Neural progenitor cell (in vitro differentiated cells): ENCODE measurements around the gene BCLAF1. TPM values are rescaled to one million over a fixed set of nuclear protein-coding genes. Genes with fewer than 3 reads are reported as not detected.

ENCODE experiments used
- DNase-seq: peaks from one replicate; pipeline ENCODE4 v3.0.0-alpha.2; 2016; ENCODE audit warnings: low spot score
- H2AFZ ChIP-seq: fragments of 200-600 bp; sonication (generic); replicated peaks from 2 replicates; pipeline ENCODE4 v1.6.1; 2016; ENCODE audit warnings: antibody characterized with exemption
- H3F3A ChIP-seq: fragments of 200-600 bp; sonication (generic); 2 replicates; pipeline ENCODE4 v1.6.1; 2016; ENCODE audit warnings: antibody characterized with exemption, low read depth
- H3K27ac ChIP-seq: fragments of 200-600 bp; sonication (generic); 2 replicates; pipeline ENCODE4 v1.5.1; 2016; ENCODE audit warnings: mild to moderate bottlenecking
- H3K27me3 ChIP-seq: fragments of 200-600 bp; sonication (generic); 2 replicates; pipeline ENCODE4 v1.6.1; 2016; ENCODE audit warnings: mild to moderate bottlenecking, moderate library complexity
- H3K36me3 ChIP-seq: fragments of 200-600 bp; sonication (generic); 2 replicates; pipeline ENCODE4 v1.5.1; 2016
- H3K4me1 ChIP-seq: fragments of 200-600 bp; sonication (generic); 2 replicates; pipeline ENCODE4 v1.6.1; 2016; ENCODE audit warnings: mixed run types
- H3K4me2 ChIP-seq: fragments of 200-600 bp; sonication (generic); 2 replicates; pipeline ENCODE4 v1.6.1; 2016
- H3K4me3 ChIP-seq: fragments of 200-600 bp; sonication (generic); 2 replicates; pipeline ENCODE4 v1.5.1; 2016
- H3K79me2 ChIP-seq: fragments of 200-600 bp; sonication (generic); 2 replicates; pipeline ENCODE4 v1.6.1; 2016; ENCODE audit warnings: low read depth
- H3K9ac ChIP-seq: fragments of 200-600 bp; sonication (generic); 2 replicates; pipeline ENCODE4 v1.6.1; 2016
- H3K9me3 ChIP-seq: fragments of 200-600 bp; sonication (generic); 2 replicates; pipeline ENCODE4 v1.5.1; 2016; ENCODE audit warnings: low read depth
- H4K20me1 ChIP-seq: fragments of 200-600 bp; sonication (generic); 2 replicates; pipeline ENCODE4 v1.6.1; 2016; ENCODE audit warnings: low read depth
- H3K27ac Mint-ChIP-seq: 3 replicates; pipeline ENCODE4 v1.8.0; 2021; ENCODE audit warnings: mixed read lengths
- H3K27me3 Mint-ChIP-seq: 2 replicates; pipeline ENCODE4 v1.8.0; 2022; ENCODE audit warnings: low read depth, mild to moderate bottlenecking, inconsistent platforms, moderate library complexity, mixed read lengths; ENCODE audit not compliant: insufficient read depth
- H3K36me3 Mint-ChIP-seq: 3 replicates; pipeline ENCODE4 v1.8.0; 2021; ENCODE audit warnings: mixed read lengths
- H3K4me1 Mint-ChIP-seq: 3 replicates; pipeline ENCODE4 v1.8.0; 2021; ENCODE audit warnings: mixed read lengths
- H3K4me3 Mint-ChIP-seq: 3 replicates; pipeline ENCODE4 v1.8.0; 2021; ENCODE audit warnings: mild to moderate bottlenecking, moderate library complexity, mixed read lengths
- H3K9me3 Mint-ChIP-seq: 3 replicates; pipeline ENCODE4 v1.8.0; 2020; ENCODE audit warnings: mixed read lengths
- CTCF ChIP-seq: fragments of 200-600 bp; sonication (generic); IDR thresholded peaks from 2 replicates; pipeline ENCODE4 v1.5.1; 2017; ENCODE audit warnings: antibody characterized with exemption, mild to moderate bottlenecking
- EZH2 ChIP-seq: fragments of 200-600 bp; sonication (generic); IDR thresholded peaks from 2 replicates; pipeline ENCODE4 v1.6.1; 2017; ENCODE audit warnings: antibody characterized with exemption, mild to moderate bottlenecking, moderate library complexity
- EZH2phosphoT487 ChIP-seq: fragments of 200-600 bp; sonication (generic); IDR thresholded peaks from 2 replicates; pipeline ENCODE4 v1.6.1; 2017; ENCODE audit warnings: antibody characterized with exemption
- total RNA-seq: library from RNA; depleted of rRNA; stranded (reverse); fragments of >200 nt; gene quantifications from 2 replicates; pipeline ENCODE4 v1.2.3, GENCODE V29; 2015; ENCODE audit warnings: low replicate concordance

Gene BCLAF1
- total RNA-seq, 1 donor from 2014 or later, result 190 TPM

- H2AFZ ChIP-seq, result no peak overlapping the region
- no peak overlapping the region for H3K4me2 ChIP-seq
- Mint-ChIP-seq H3K4me3 (no peak overlapping the region), H3K9me3 (no peaks in the 10 kb centered on the region), H3K4me1 (peaks cover 12% of the 10 kb centered on the region), H3K27me3 (no peaks in the 10 kb centered on the region), H3K27ac (no peak overlapping the region), H3K36me3 (no peaks in the 10 kb centered on the region)
- H3K27me3 ChIP-seq, result no peaks in the 10 kb centered on the region
- peaks cover 7% of the 10 kb centered on the region for H3F3A ChIP-seq
- H3K9ac ChIP-seq, result no peak overlapping the region
- no peak for DNase-seq
- H3K27ac ChIP-seq, result no peak overlapping the region
- H3K36me3 ChIP-seq, result no peaks in the 10 kb centered on the region
- H3K4me3 ChIP-seq, result no peak overlapping the region
- no peaks in the 10 kb centered on the region for H4K20me1 ChIP-seq
- TF ChIP-seq EZH2phosphoT487 (no peak), EZH2 (no peak), CTCF (no peak)
- H3K4me1 ChIP-seq, result peaks cover 7% of the 10 kb centered on the region
- H3K79me2 ChIP-seq, result no peaks in the 10 kb centered on the region
- H3K9me3 ChIP-seq, result no peaks in the 10 kb centered on the region
Measured at GRCh38 chr6:136294621-136295020, 5.0 kb upstream of the BCLAF1 start.

GRCh38 chr6:136290410-136291010, 864 bp upstream of the BCLAF1 start:
- peak; percentile 70 for DNase-seq
- peak overlapping the region; percentile 97 for H3K4me3 Mint-ChIP-seq
- peak overlapping the region; percentile 53 for H2AFZ ChIP-seq

GRCh38 chr6:136289327-136289578, 393 bp downstream of the BCLAF1 start:
- Mint-ChIP-seq H3K27me3 (peaks cover 7% of the 10 kb centered on the region), H3K36me3 (no peaks in the 10 kb centered on the region), H3K4me3 (peak overlapping the region; percentile 97), H3K9me3 (no peaks in the 10 kb centered on the region), H3K4me1 (peaks cover 43% of the 10 kb centered on the region), H3K27ac (peak overlapping the region; percentile 100)
- H3F3A ChIP-seq, result peaks cover 19% of the 10 kb centered on the region
- H2AFZ ChIP-seq, result peak overlapping the region; percentile 84
- H3K9ac ChIP-seq, result peak overlapping the region; percentile 98
- DNase-seq, result peak; percentile 96
- H3K4me2 ChIP-seq, result peak overlapping the region; percentile 79
- peaks cover 19% of the 10 kb centered on the region for H3K4me1 ChIP-seq
- H3K9me3 ChIP-seq, result no peaks in the 10 kb centered on the region
- peaks cover 49% of the 10 kb centered on the region for H4K20me1 ChIP-seq
- H3K27me3 ChIP-seq, result no peaks in the 10 kb centered on the region
- peaks cover 53% of the 10 kb centered on the region for H3K79me2 ChIP-seq
- H3K27ac ChIP-seq, result peak overlapping the region; percentile 99
- H3K4me3 ChIP-seq, result peak overlapping the region; percentile 93
- no peaks in the 10 kb centered on the region for H3K36me3 ChIP-seq
- no peak for TF ChIP-seq EZH2phosphoT487
- no peak for TF ChIP-seq CTCF
- TF ChIP-seq EZH2, result no peak

More at GRCh38 chr6:136290410-136291010, 864 bp upstream of the BCLAF1 start:
- peak overlapping the region; percentile 80 for H3K9ac ChIP-seq
- H3K4me2 ChIP-seq, result peak overlapping the region; percentile 82
- H4K20me1 ChIP-seq, result peaks cover 36% of the 10 kb centered on the region
- no peaks in the 10 kb centered on the region for H3K9me3 ChIP-seq
- H3K79me2 ChIP-seq, result peaks cover 41% of the 10 kb centered on the region
- Mint-ChIP-seq H3K27ac (peak overlapping the region; percentile 100), H3K27me3 (peaks cover 7% of the 10 kb centered on the region), H3K9me3 (no peaks in the 10 kb centered on the region), H3K4me1 (peaks cover 30% of the 10 kb centered on the region), H3K36me3 (no peaks in the 10 kb centered on the region)
- H3K27me3 ChIP-seq, result no peaks in the 10 kb centered on the region
- peak overlapping the region; percentile 83 for H3K27ac ChIP-seq
- H3K4me1 ChIP-seq, result peaks cover 9% of the 10 kb centered on the region
- peak overlapping the region; percentile 93 for H3K4me3 ChIP-seq
- no peak for TF ChIP-seq EZH2
- no peak for TF ChIP-seq CTCF
- no peak for TF ChIP-seq EZH2phosphoT487
- no peaks in the 10 kb centered on the region for H3K36me3 ChIP-seq
- peaks cover 19% of the 10 kb centered on the region for H3F3A ChIP-seq
